GM12801 (cell line): ENCODE measurements around the gene GAPDHS.

Source experiments
- TF ChIP-seq, protein P1 (sequence below): IDR thresholded peaks from one replicate; pipeline ENCODE4 v1.5.1; 2011; ENCODE audit warnings: control low read depth; ENCODE audit not compliant: insufficient read length; ENCODE audit errors: extremely low read depth

Gene GAPDHS

DNA sequence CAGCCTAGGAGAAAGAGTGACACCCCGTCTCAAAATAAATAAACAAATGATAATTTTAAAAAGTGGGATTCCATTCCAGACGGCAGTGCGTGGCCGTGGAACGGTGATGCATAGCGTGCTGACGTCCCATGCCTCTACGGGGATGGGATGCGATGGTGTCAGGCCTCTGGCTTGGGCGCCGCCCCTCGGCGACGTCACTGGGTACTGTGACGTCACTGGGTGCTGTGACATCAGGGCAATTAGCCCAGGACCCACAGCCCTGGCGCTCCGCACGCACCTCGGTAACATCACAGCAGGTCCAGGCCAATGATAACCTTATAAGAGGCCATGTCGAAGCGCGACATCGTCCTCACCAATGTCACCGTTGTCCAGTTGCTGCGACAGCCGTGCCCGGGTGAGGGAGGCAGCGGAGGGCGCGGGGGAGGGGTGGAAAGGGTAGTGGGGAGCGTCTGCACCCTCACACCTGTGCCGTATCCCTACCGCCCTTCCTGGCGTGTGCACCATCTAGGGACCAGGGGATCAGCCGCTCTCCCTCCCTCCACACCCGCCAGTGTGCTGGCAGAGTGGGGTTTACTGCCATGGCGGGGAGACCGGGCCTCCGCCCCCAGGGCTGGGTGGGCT lies at the start of gene GAPDHS:
Gene GAPDHS (plus strand): TSS at position 256 of the 621 bp plus-strand sequence. CDS start 72 bp downstream, at position 328.
- TF ChIP-seq, protein P1, sequence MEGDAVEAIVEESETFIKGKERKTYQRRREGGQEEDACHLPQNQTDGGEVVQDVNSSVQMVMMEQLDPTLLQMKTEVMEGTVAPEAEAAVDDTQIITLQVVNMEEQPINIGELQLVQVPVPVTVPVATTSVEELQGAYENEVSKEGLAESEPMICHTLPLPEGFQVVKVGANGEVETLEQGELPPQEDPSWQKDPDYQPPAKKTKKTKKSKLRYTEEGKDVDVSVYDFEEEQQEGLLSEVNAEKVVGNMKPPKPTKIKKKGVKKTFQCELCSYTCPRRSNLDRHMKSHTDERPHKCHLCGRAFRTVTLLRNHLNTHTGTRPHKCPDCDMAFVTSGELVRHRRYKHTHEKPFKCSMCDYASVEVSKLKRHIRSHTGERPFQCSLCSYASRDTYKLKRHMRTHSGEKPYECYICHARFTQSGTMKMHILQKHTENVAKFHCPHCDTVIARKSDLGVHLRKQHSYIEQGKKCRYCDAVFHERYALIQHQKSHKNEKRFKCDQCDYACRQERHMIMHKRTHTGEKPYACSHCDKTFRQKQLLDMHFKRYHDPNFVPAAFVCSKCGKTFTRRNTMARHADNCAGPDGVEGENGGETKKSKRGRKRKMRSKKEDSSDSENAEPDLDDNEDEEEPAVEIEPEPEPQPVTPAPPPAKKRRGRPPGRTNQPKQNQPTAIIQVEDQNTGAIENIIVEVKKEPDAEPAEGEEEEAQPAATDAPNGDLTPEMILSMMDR = no peak

DNA sequence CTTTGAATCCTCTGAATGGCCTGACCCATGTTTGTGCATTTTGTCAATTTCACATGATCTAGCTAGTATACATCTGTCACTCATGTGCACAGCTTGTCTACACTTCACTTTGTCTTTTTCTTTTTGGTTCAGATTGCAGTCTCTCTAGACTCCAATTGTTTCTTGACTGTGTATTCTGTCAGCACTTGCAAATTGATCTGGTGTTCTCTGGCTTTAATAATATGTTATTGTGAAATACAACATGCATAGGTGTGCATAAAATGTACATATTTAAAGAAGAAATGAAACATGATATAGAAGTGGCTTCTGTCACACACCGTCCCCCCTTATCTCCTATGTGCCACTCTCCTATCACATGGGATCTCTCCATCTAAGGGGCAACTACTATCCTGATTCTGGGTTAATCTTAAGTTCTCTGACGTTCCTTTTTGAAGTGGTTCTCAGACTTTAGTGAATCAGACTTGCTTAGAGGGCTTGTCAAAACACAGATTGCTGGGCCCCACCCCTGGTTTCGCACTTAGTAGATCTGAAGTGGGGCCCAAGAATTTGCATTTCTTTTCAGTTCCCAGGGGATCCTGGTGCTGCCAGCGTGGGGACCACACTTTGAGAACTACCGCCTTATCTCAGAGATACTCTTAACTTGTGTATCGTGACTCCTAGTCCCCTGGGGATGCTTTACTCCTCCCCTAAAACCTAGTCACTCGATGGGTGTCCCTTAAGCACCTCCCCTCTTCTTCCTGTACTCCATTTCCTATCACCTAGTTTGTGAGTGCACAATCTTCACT lies 48.8 kb upstream of the GAPDHS start:
- TF ChIP-seq, protein P1 = no peak

DNA sequence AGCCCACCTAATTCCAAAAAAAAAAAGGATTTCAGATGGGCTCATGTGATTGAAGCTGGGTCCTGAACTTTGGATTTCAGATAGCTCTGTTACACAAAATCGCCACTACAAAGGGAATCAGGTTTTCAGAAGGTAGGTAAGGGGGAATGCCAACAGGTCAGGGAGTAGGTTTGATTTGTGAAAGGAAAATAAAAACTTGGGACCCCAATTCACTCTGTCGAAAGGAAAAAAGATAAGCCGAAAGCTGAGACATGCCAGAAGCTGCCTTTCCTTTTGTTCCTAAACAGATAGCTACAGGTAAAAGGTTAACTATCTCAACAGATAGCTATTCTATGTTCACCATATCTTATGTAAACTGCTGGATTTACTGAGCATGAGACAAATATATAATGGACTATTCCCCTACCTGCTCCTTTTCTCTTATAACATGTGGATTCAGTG lies 47.0 kb upstream of the GAPDHS start:
- TF ChIP-seq, protein P1 = no peak

DNA sequence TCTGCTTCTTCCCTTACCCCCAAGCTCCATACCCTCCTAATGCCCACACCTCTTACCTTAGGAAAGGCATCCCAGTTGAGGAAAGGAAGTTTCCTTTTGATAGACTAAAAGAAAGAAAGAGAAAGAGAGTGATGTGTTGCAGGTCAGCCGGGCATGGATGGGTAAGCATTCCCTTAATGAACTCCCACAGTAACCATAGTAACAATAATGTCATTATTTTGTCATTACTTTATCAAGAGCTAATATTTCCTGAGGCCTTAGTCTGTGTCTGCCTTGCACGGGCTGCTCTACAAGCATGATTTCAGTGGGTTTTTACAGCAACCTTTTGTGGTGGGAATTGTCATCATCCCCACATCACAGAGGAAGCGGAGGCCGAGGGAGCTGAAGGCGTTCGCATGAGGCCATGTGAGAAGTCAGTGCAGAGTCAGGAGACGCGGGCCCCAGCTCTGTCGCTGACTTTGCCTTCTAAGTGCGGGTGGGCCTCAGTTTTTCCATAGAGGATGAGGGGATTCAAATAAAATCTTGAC lies 45.5 kb upstream of the GAPDHS start:
- TF ChIP-seq, protein P1 = no peak

DNA sequence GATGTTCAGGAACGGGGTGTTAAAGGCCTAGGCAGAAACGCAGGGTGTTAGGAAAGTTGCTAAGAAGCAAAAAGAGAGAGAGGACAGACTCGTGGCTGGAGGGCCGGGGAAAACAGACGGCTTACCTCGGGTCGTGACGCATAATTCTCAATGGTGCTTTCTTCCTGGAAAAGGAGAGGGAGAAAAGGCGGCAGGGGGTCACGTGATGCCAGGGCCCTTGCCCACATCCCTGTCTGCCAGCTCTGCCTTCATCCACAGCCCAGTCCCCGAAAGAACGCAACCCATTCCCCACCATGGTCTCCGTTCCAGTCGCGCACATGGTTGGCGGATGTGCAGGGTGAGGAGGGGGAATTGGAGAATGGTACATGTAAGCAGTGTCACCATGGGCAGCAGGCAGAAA lies 44.6 kb upstream of the GAPDHS start:
- TF ChIP-seq, protein P1 = no peak

DNA sequence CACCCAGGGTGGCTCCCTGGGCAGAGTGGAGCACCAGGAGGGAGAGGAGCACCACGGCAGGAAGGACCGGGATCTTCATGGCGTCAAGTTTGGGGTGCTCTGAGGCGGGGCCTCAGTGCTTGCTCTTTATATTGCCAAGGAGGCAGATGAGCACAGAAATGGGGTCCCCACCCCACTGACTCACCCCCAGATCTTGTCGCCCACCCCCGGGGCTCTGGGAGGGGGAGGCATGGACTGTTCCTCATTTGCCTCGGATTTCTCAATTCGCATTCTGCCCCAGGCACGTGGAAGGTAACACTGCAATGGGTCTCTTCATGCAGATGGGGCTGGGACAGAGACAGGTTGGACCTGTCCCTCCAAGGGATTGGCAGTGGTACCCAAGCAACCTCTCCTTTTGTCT lies 42.9 kb upstream of the GAPDHS start, which contains the start of gene KRTDAP:
Gene KRTDAP (minus strand): TSS at position 101 of the 400 bp plus-strand sequence. CDS start 22 bp downstream, at position 79.
- TF ChIP-seq, protein P1 = no peak

DNA sequence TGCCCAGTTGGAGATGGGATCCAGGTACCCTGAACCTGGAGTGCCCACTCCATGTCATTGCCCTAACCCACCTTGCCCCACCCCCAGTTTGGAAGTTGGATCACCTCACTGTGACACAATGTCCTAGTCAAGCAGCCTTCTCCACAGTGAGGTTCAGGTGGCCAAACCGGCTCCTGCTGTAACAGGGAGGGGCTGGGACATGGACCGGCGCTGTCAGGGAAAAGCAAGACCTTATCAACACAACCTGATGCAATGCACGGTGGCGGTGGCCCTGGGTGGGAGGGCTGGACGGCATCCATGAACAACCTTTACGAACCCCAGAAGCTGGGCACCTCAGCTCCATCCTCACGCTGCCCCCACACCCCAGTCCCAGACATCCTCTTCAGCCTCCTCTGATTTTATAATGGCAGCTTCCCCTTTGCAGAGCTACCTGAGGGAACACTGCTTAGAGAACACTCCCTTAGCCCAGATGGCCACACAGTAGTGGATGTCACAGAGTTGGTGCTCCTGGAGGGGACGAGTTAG lies 41.4 kb upstream of the GAPDHS start:
- TF ChIP-seq, protein P1 = no peak
